ENCODE results near the gene CRY2.
"Not testable (repeated sequence)": the region's sequence is repeated elsewhere in the genome, so short reads cannot be mapped to it uniquely, and the experiment has no call there.

CRY2 gene

DNA sequence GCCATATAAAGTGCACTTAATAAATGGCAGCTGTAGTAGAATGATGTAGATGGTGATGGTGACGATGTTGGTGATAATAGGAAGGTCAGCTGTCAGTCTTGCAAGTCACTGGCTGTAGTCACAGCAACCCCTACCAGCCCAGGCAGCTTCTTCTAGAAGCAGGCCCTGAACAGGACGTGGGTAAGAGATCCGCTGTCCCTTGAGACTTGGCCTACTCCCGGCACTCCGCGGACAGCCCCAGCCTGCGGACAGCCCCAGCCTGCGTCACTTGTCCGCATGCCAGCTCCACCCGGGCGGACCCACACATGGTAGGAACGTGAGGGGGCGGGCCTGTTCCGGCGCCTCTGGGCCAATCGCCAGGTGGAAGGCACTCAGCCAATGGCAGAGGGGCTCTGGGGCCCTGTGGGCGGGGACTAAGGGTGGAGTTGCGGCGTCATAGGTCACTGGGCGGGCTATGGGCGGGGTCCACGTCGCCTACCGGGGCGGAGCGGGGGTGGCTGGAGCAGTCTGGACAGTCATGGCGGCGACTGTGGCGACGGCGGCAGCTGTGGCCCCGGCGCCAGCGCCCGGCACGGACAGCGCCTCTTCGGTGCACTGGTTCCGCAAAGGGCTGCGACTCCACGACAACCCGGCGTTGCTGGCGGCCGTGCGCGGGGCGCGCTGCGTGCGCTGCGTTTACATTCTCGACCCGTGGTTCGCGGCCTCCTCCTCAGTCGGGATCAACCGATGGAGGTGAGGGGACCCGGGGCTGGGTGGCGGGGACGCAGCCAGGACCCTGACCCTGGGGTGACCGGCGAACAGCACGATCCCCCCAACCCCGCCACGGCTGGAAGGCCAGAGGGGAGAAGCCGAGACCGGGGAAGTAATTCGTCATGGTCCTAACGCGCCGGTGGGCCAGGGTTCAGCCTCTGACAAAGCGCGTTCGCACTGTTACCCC, at the start of gene CRY2:
TSS of gene CRY2 (plus strand) at position 502 of the 937 bp plus-strand sequence. CDS start at position 518, 16 bp downstream.
- peak; percentile 100 for DNase-seq

DNA sequence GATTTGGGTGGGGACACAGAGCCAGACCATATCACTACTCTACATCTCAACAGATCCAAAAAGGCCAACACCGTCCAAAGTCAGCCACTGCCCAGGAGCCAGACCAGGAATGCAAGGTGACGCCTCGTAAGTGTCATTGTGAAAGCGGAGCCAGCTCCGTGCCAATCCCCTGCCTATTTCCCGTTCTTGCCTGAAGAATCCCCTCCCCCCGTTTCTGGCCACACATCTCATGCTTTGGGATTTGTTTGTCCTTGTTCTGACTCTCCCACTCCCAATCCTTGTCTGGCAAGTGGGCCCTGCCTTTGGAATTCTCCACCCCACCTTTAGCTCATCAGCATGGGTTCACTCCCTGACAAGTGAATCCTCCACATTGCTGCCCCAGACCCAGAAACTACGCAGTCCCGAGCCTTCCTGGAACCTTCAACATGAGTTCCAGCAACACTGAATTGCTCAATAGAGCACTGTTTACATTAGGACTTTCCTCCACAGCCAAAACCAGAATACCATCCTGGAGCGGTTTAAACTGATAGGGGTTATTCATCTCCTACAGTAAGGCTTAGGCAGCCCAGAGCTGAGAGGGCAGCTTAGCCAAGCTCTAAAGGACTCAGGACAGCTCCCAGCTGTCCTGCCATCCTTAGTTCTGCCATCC, 48.4 kb upstream of the CRY2 start:
- no peak for DNase-seq

GRCh38 chr11:45799562-45799961, 47.7 kb upstream of the CRY2 start:
- no peak for DNase-seq

DNA sequence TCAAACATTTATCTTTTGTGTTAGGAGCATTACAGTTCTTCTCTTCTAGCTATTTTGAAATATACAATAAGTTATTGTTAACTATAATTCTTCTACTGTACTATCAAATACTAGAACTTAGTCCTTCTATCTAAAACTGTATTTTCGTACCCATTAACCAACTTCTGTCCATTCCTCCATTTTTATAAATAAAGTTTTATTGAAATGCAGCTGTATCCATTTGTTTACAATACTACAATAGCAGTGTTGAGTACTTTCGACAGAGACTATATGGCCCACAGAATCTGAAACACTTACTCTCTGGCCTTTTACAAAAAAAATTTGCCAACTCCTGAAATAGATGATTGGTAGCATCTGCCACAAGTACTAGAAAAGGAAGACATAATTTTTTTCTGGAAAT, 47.0 kb upstream of the CRY2 start:
- DNase-seq, result no peak

DNA sequence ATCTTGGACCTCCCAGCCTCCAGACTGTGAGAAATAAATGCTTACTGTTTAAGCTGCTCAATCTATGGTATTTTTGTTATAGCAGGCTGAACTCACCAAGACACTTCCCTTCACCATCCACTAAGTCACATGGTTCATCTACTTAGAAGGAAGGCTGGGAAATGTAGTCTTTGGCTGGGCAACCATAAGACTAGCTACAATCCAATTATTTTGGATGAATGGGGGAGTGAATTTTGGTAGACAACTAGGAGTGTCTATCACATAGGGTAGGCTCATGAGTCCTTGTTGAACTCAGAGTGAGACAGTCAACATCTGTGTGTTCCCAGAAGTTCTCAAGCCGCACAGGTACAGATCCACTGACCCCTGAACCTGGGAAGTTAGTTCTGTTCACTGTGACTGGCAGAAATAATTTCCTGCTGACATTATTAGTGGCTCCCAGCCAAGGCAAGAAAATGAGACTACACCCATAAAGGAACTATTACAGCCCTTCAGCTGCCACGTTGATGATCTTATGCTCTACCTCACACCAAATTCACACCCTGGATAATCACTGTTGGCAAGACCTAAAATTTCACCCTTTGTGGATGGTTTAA, 45.5 kb upstream of the CRY2 start:
- DNase-seq, result no peak

- DNase-seq, result no peak
Measured at GRCh38 chr11:45802531-45803317, 44.6 kb upstream of the CRY2 start.

- peak; percentile 83 for DNase-seq
Measured at GRCh38 chr11:45803971-45804760, 43.1 kb upstream of the CRY2 start.

GRCh38 chr11:45804761-45805304, 42.4 kb upstream of the CRY2 start, which contains the start of gene SLC35C1:
Gene SLC35C1, plus strand, starts transcription at chr11:45805149. Its CDS starts 653 bp downstream, at chr11:45805802.
- DNase-seq, result peak; percentile 97

DNA sequence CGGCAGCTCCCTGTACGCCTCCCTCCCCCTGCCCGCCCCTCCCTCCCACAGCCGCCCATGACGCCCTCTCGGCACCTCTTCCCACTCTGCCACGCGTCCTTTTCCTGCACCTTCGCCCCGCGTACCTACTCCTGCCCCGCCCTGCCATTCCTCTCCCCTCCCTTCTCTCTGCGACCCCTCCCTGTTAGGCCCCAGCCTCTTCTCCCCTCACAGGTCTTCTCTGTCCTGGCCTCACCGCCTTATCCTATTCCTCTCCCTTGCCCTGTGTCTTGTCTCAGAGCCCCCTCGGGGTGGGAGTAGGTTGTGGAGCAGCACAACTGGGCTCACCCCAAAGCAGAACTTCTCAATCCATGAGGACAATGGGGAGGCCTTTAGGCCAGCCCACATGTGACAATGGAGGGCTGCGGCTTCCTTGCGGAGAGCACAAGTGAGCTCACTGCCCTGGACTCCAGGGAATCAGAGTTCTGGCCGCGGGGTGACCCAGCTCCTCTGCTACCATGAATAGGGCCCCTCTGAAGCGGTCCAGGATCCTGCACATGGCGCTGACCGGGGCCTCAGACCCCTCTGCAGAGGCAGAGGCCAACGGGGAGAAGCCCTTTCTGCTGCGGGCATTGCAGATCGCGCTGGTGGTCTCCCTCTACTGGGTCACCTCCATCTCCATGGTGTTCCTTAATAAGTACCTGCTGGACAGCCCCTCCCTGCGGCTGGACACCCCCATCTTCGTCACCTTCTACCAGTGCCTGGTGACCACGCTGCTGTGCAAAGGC, 41.8 kb upstream of the CRY2 start:
- DNase-seq, result peak; percentile 72

- DNase-seq, result no peak
Measured at GRCh38 chr11:45806072-45806933, 41.0 kb upstream of the CRY2 start.

DNA sequence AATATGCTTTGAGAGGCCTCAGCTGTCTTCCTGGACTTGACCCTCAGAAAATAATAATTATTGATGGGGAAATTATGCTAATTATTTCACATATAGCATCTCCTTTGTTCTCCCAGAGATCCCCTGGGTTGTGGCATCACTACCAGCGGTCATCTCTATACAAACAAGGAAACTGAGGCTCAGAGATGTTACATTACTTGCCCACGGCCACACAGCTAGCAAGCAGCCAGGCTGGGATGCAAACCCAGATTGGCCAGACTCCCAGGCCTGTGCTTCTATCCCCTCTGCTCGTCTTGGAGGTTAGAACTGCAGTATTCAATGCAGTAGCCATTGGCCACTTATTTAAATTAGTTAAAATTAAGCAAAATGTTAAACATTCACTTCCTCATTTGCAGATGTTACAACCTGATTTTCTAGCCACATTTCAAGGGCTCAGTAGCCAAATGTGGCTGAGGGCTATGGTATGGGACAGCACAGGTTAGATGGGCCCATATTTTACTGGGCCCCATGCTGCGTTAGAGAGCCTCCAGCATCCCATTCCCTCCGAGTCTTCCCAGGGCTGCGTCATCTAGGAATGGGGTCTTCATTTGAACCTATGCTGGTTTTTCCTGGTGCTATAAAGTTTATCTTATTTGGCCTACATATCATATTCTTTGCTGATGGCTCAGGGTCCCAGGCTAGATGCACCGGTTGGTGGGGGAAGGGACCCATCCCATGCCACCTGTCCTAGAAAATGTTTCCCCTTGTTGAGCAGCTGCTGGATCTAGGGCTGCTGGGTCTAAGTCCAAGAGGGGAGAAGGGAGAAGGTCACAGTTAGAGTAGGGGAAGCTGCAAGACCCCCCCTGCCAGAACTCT, 40.1 kb upstream of the CRY2 start:
- no peak for DNase-seq

- no peak for DNase-seq
Measured at GRCh38 chr11:45807792-45808238, 39.5 kb upstream of the CRY2 start.

DNA sequence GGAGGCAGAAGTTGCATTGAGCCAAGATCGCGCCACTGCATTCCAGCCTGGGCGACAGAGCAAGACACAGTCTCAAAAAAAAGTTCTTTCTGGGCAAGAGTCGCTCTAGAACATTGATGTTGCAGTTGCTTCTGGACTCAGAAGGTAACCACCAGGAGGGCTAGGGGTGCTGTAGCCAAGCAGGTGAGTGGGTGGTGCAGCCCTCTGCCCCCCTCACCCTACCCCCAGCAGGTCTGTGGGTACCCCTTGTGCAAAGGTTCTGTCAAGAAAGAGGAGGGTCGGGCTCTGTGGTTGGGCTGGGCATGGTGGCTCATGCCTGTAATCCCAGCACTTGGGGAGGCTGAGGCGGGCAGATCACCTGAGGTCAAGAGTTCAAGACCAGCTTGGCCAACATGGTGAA, 38.8 kb upstream of the CRY2 start:
- DNase-seq, result not testable (repeated sequence)

- DNase-seq, result no peak
Measured at GRCh38 chr11:45809456-45810395, 37.5 kb upstream of the CRY2 start.

- DNase-seq, result no peak
Measured at GRCh38 chr11:45810431-45811108, 36.7 kb upstream of the CRY2 start.

GRCh38 chr11:45811109-45811435, 36.2 kb upstream of the CRY2 start:
- DNase-seq, result no peak
